ENCODE measurements around the gene IDH3A.

DNA sequence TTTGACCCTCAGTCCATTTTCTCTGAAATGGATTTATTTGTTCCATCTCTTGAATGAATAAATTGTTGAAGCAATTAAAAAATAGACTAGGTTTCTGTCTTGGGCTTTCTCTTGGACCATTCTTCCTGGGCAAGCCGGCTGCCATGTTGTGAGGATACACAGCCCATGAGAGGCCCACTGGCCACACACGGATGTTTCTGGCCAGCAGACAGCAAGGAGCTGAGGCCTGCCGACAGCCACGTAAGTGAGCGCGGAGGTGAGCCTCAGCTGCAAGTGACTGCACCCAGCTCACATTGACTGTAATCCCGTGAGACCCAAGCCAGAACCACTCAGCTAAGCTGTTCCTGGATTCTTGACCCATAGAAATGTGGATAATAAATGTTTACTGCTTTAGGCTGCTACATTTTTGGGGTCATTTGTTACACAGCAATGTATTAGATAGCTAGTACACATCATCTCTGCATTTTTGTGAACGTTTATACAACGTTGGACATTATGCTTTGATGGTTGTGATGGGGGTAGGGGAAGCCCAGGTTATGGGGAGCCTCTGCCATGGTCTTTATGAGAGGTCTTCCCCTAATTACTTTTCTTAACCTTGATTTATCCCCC, 22.8 kb downstream of the IDH3A start:
- TF ChIP-seq, protein P1, sequence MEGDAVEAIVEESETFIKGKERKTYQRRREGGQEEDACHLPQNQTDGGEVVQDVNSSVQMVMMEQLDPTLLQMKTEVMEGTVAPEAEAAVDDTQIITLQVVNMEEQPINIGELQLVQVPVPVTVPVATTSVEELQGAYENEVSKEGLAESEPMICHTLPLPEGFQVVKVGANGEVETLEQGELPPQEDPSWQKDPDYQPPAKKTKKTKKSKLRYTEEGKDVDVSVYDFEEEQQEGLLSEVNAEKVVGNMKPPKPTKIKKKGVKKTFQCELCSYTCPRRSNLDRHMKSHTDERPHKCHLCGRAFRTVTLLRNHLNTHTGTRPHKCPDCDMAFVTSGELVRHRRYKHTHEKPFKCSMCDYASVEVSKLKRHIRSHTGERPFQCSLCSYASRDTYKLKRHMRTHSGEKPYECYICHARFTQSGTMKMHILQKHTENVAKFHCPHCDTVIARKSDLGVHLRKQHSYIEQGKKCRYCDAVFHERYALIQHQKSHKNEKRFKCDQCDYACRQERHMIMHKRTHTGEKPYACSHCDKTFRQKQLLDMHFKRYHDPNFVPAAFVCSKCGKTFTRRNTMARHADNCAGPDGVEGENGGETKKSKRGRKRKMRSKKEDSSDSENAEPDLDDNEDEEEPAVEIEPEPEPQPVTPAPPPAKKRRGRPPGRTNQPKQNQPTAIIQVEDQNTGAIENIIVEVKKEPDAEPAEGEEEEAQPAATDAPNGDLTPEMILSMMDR (IDR thresholded peaks at IDR 0.05) = no peak
- TF ChIP-seq POLR2A (IDR thresholded peaks at IDR 0.05) = no peak
